Breast epithelium (tissue), 4 donors: Measurements from ENCODE around the gene PCNA. TPM values are rescaled to one million over a fixed set of nuclear protein-coding genes. Genes with fewer than 3 reads are reported as not detected.

Source experiments
- DNase-seq, 2 donors: peaks; one replicate each; pipeline ENCODE4 v3.0.0-alpha.2; 2019; ENCODE audit warnings: low spot score in 2 of 2
- H3K27ac ChIP-seq, 2 donors: fragments of 200-600 bp; sonication (generic) in 1 of 2; one replicate each; pipeline ENCODE4 v1.5.1; 2016 to 2019; ENCODE audit warnings: mild to moderate bottlenecking in 1 of 2
- H3K27me3 ChIP-seq, 2 donors: fragments of 200-600 bp; sonication (generic) in 1 of 2; one replicate each; pipeline versions ENCODE4 v1.5.1 to v1.6.0; 2017 to 2019; ENCODE audit warnings: control low read depth in 1 of 2, mild to moderate bottlenecking in 1 of 2
- H3K36me3 ChIP-seq: fragments of 200-600 bp; one replicate; pipeline ENCODE4 v1.5.1; 2019
- H3K4me1 ChIP-seq, 2 donors: fragments of 200-600 bp; sonication (generic); one replicate each; pipeline ENCODE4 v1.5.1; 2016 to 2019; ENCODE audit warnings: control low read depth in 1 of 2
- H3K4me3 ChIP-seq, 3 donors: fragments of 200-600 bp; sonication (generic); 1 replicate in 2 of 3; 2 replicates in 1 of 3; pipeline ENCODE4 v1.5.1; 2016 to 2019; ENCODE audit warnings: mild to moderate bottlenecking in 3 of 3, moderate library complexity in 2 of 3
- H3K9me3 ChIP-seq, 2 donors: fragments of 200-600 bp; sonication (generic) in 1 of 2; one replicate each; pipeline ENCODE4 v1.5.1; 2016 to 2019; ENCODE audit warnings: control low read depth in 1 of 2
- POLR2A ChIP-seq: fragments of 450-650 bp; IDR thresholded peaks from one replicate; pipeline ENCODE4 v1.6.1; 2016; ENCODE audit warnings: antibody characterized with exemption, mild to moderate bottlenecking, moderate library complexity
- POLR2AphosphoS5 ChIP-seq, 3 donors: sonication (generic); formaldehyde crosslinking; IDR thresholded peaks; one replicate each; pipeline ENCODE4 v1.6.1; 2017; ENCODE audit warnings: antibody characterized with exemption in 3 of 3
- intact Hi-C: fragments of 100-400 bp; cut with DNase I; formaldehyde crosslinking; loops from one replicate; pipeline ENCODE4 v1.15.1; 2023; ENCODE audit warnings: low total_unique reads
- total RNA-seq, 3 donors: library from RNA; depleted of rRNA; stranded (reverse); fragments of >200 nt; gene quantifications; one replicate each; pipeline ENCODE4 v1.1.0, GENCODE V29; 2016
- TF ChIP-seq, protein P1 (sequence below), 3 donors: fragments of 450-650 bp; IDR thresholded peaks; one replicate each; pipeline ENCODE4 v1.5.1; 2016 to 2017; ENCODE audit warnings: antibody characterized with exemption in 3 of 3, mild to moderate bottlenecking in 3 of 3, moderate library complexity in 3 of 3

The PCNA gene
- total RNA-seq, 3 donors from 2014 or later, result 32.3 to 62.9 (median 55.4) TPM

DNA sequence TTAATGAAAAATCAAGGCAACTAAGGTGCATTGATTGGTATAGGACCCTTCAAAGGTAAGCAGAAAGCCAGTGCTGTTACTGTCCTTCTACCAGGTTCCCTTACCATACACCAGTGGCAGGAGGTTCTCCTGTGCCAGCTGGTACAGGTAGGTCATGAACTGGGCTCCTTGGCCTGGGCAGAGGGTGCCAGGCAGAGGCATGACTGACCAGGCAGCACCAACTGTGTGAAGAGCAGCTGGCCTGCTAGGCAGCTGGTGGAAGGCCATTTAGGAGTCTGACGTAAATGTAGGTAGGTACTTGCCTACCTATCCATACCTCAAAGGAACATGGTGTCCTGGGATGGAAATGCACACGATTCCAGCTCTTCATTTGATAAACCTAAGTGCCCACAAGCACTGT, 23.3 kb downstream of the PCNA start:
- Histone ChIP-seq H3K9me3 (no peaks in the 10 kb centered on the region), H3K27ac (no peak overlapping the region), H3K27me3 (no peaks in the 10 kb centered on the region), H3K36me3 (no peaks in the 10 kb centered on the region), H3K4me3 (no peak overlapping the region), H3K4me1 (no peaks in the 10 kb centered on the region)
- no peak for DNase-seq
- intact Hi-C loops, result loop anchor here (10.0 kb wide), 1 partner anchor 322 kb away; no protein-coding TSS in a partner anchor
- TF ChIP-seq POLR2AphosphoS5 (IDR thresholded peaks at IDR 0.05) (no peak), POLR2A (no peak)
- TF ChIP-seq, protein P1, sequence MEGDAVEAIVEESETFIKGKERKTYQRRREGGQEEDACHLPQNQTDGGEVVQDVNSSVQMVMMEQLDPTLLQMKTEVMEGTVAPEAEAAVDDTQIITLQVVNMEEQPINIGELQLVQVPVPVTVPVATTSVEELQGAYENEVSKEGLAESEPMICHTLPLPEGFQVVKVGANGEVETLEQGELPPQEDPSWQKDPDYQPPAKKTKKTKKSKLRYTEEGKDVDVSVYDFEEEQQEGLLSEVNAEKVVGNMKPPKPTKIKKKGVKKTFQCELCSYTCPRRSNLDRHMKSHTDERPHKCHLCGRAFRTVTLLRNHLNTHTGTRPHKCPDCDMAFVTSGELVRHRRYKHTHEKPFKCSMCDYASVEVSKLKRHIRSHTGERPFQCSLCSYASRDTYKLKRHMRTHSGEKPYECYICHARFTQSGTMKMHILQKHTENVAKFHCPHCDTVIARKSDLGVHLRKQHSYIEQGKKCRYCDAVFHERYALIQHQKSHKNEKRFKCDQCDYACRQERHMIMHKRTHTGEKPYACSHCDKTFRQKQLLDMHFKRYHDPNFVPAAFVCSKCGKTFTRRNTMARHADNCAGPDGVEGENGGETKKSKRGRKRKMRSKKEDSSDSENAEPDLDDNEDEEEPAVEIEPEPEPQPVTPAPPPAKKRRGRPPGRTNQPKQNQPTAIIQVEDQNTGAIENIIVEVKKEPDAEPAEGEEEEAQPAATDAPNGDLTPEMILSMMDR (IDR thresholded peaks at IDR 0.05), result no peak

- TF ChIP-seq, protein P1 (IDR thresholded peaks at IDR 0.05), result no peak
- TF ChIP-seq POLR2A (no peak), POLR2AphosphoS5 (IDR thresholded peaks at IDR 0.05) (no peak)
- DNase-seq, result no peak
- no peaks in the 10 kb centered on the region for H3K4me1 ChIP-seq
- no peaks in the 10 kb centered on the region for H3K9me3 ChIP-seq
- H3K4me3 ChIP-seq, result no peak overlapping the region
- H3K36me3 ChIP-seq, result no peaks in the 10 kb centered on the region
- no peak overlapping the region for H3K27ac ChIP-seq
- H3K27me3 ChIP-seq, result no peaks in the 10 kb centered on the region
- intact Hi-C loops, result loop anchor here (10.0 kb wide), 1 partner anchor 321 kb away; no protein-coding TSS in a partner anchor
Measured at GRCh38 chr20:5095931-5096330, 23.8 kb downstream of the PCNA start.

DNA sequence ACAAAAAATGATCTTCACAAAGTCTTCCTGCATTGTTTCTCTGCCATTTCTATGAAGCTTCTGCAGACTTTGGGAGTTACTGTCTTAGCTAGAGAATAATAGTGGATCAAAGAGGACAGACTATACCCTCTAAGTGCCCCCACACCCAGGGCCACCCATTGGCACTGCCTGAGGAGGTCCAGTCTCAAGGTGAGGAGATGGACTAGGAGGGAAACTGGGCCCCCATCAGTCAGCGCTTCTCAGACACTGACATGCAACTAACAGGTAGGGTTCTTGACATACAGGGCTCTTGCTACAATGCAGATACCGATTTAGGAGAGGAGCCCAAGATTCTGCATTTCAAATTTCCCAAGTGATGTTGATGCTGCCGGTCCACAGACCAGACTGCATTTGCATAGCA, 24.3 kb downstream of the PCNA start:
- Histone ChIP-seq H3K9me3 (no peaks in the 10 kb centered on the region), H3K27ac (no peak overlapping the region), H3K4me1 (no peaks in the 10 kb centered on the region), H3K4me3 (no peak overlapping the region), H3K36me3 (no peaks in the 10 kb centered on the region), H3K27me3 (no peaks in the 10 kb centered on the region)
- TF ChIP-seq, protein P1 (IDR thresholded peaks at IDR 0.05), result no peak
- no peak for TF ChIP-seq POLR2A
- TF ChIP-seq POLR2AphosphoS5 (IDR thresholded peaks at IDR 0.05), result no peak
- DNase-seq, result no peak
- intact Hi-C loops, result loop anchor here (10.0 kb wide), 1 partner anchor 321 kb away; no protein-coding TSS in a partner anchor

DNA sequence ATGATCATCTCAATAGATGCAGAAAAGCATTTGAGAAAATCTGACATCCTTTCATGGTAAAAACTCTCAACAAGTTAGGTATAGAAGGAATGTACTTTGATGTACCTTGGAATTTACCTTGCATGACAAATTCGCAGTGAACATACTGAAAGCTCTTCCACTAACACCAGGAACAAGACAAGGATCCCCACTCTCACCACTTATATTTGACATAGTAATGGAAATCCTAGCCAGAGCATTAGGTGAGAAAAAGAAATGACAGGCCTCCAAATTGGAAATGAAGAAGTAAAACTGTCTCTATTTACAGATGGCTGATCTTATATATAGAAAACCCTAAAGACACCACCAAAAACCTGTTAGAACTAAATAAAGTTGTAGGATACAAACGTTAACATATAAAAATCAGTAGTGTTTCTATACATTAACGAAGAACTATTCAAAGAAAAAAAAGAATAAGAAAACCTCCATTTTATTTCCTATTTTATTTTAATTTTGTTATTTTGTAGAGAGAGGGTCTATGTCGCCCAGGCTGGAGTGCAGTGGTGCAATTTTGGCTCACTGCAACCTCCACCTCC, 26.9 kb downstream of the PCNA start:
- H3K27me3 ChIP-seq, result no peaks in the 10 kb centered on the region
- H3K27ac ChIP-seq, result no peak overlapping the region
- H3K4me1 ChIP-seq, result no peaks in the 10 kb centered on the region
- intact Hi-C loops, result loop anchor here (10.0 kb wide), 1 partner anchor 318 kb away; no protein-coding TSS in a partner anchor
- no peak for TF ChIP-seq POLR2AphosphoS5 (IDR thresholded peaks at IDR 0.05)
- TF ChIP-seq POLR2A, result no peak
- TF ChIP-seq, protein P1 (IDR thresholded peaks at IDR 0.05), result no peak
- no peaks in the 10 kb centered on the region for H3K36me3 ChIP-seq
- no peaks in the 10 kb centered on the region for H3K9me3 ChIP-seq
- DNase-seq, result no peak
- H3K4me3 ChIP-seq, result no peak overlapping the region

DNA sequence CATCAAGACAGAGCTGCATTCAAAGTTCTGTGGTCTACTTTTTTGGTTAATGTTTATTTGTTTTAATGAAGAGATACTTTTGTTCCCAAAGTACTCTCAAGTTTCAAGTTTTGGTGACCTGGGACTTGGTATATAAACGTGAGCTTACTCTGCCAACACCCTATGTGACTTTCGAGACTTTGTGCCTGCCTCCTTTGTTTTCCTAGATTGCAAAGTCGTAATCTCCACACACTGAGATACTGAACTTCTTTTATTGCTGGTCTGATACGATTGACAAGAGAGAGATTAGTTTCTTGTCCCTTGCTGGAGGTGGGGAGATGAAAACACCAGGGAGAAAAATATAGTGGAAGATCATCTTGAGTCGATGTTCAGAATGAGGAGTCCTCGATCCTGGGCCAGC, 27.9 kb downstream of the PCNA start:
- Histone ChIP-seq H3K9me3 (no peaks in the 10 kb centered on the region), H3K27me3 (no peaks in the 10 kb centered on the region), H3K4me1 (no peaks in the 10 kb centered on the region), H3K36me3 (no peaks in the 10 kb centered on the region), H3K27ac (no peak overlapping the region), H3K4me3 (no peak overlapping the region)
- TF ChIP-seq POLR2AphosphoS5 (IDR thresholded peaks at IDR 0.05) (no peak), POLR2A (no peak)
- TF ChIP-seq, protein P1 (IDR thresholded peaks at IDR 0.05), result no peak
- intact Hi-C loops, result loop anchor here (10.0 kb wide), 1 partner anchor 317 kb away; no protein-coding TSS in a partner anchor
- no peak for DNase-seq
